Measurements from ENCODE around the gene PPM1G.
"Not testable (repeated sequence)": the region's sequence is repeated elsewhere in the genome, so short reads cannot be mapped to it uniquely, and the experiment has no call there.

The PPM1G gene

DNA sequence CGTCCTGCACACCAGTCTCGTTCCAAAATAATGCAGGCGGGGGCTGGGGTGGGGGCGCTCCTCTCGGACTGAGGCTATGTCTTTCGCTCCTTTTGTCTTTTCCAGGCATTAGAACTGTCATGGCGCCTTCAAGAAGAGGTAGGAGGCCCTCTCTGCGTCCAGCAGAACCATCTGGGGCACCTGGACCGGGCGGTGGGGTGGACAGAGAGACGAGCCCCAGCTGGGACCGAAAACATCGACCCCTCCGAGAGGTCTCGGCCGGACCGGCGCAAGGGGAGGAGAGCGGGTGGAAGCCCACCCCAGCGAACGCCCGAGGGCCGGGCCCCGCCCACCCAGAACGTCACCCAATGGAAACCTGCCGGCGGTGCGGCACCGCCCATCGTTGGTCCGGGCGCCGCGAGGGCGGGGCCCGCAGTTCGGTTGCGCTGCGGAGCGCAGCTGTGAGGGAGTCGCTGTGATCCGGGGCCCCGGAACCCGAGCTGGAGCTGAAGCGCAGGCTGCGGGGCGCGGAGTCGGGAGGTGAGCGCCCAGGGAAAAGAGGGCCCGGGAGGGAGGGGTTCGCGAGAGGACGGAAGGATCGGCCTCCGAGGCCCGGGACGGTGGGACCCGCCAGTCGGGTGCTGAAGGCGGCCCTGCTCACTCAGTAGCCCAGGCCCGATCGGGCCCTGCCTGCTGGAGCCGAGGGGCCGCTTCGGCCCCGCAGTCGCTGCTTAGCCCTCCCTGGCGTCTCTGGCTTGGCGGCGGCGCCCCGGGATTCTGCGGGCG lies 19.0 kb upstream of the PPM1G start, which contains the start of gene NRBP1:
TSS of gene NRBP1 (plus strand) at position 419 of the 765 bp plus-strand sequence. CDS start 4,643 bp downstream, outside the sequence.
- H3K36me3 ChIP-seq (ENCODE audit: control insufficient read depth, insufficient read depth, low read length), result no peaks in the 10 kb centered on the region
- peak within 1 kb of the TSS; percentile 98 for H3K4me3 ChIP-seq (ENCODE audit: low read depth, low read length)
- no peaks in the 10 kb centered on the region for H3K9me3 ChIP-seq (ENCODE audit: control insufficient read depth, low read length)
- H3K4me2 ChIP-seq (ENCODE audit: low read length), result peak within 1 kb of the TSS; percentile 94
- TF ChIP-seq CTCF (IDR thresholded peaks at IDR 0.05), result no peak
- peaks cover 40% of the 10 kb centered on the region for H3K79me2 ChIP-seq
- H2AFZ ChIP-seq, result peak within 1 kb of the TSS; percentile 93
- peak within 1 kb of the TSS; percentile 100 for H3K9ac ChIP-seq
- no peaks in the 10 kb centered on the region for H3K27me3 ChIP-seq (ENCODE audit: control insufficient read depth, insufficient read depth, low read length)
- H3K27ac ChIP-seq, result peak within 1 kb of the TSS; percentile 96
- peaks cover 14% of the 10 kb centered on the region for H3K4me1 ChIP-seq

- no peaks in the 10 kb centered on the region for H3K9me3 ChIP-seq (ENCODE audit: control insufficient read depth, low read length)
- peaks cover 34% of the 10 kb centered on the region for H3K79me2 ChIP-seq
- H3K36me3 ChIP-seq (ENCODE audit: control insufficient read depth, insufficient read depth, low read length), result no peaks in the 10 kb centered on the region
- TF ChIP-seq CTCF (IDR thresholded peaks at IDR 0.05), result no peak
- peak overlapping the region; percentile 93 for H2AFZ ChIP-seq
- H3K27ac ChIP-seq, result peak overlapping the region; percentile 96
- no peak overlapping the region for H3K9ac ChIP-seq
- H3K4me3 ChIP-seq (ENCODE audit: low read depth, low read length), result peak overlapping the region; percentile 98
- peak overlapping the region; percentile 82 for H3K4me2 ChIP-seq (ENCODE audit: low read length)
- no peaks in the 10 kb centered on the region for H3K27me3 ChIP-seq (ENCODE audit: control insufficient read depth, insufficient read depth, low read length)
- peaks cover 14% of the 10 kb centered on the region for H3K4me1 ChIP-seq
Measured at GRCh38 chr2:27427863-27428212, 18.4 kb upstream of the PPM1G start.

GRCh38 chr2:27425039-27425438 lies 15.6 kb upstream of the PPM1G start:
- not testable (repeated sequence) for H3K36me3 ChIP-seq (ENCODE audit: control insufficient read depth, insufficient read depth, low read length)

DNA sequence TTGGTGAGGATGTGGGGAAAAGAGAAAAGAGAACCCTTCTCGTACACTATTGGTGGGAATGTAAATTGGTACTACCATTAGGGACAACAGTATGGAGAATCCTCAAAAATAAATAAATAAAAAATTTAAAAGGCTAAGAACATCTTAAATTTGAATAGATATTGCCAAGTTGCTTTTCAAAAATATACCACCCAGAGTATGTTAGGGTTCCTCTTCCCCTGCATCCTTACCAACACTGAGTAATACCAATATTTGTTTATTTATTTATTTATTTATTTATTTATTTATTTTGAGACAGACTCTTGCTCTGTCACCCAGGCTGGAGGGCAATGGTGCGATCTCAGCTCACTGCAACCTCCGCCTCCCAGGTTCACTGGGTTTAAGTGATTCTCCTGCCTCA lies 13.6 kb upstream of the PPM1G start:
- H3K4me3 ChIP-seq (ENCODE audit: low read depth, low read length), result no peak overlapping the region
- no peaks in the 10 kb centered on the region for H3K27me3 ChIP-seq (ENCODE audit: control insufficient read depth, insufficient read depth, low read length)
- H3K27ac ChIP-seq, result no peak overlapping the region
- H2AFZ ChIP-seq, result no peak overlapping the region
- no peaks in the 10 kb centered on the region for H3K79me2 ChIP-seq
- no peak overlapping the region for H3K4me2 ChIP-seq (ENCODE audit: low read length)
- H3K4me1 ChIP-seq, result no peaks in the 10 kb centered on the region
- H3K9ac ChIP-seq, result no peak overlapping the region
- H3K9me3 ChIP-seq (ENCODE audit: control insufficient read depth, low read length), result no peaks in the 10 kb centered on the region
- H3K36me3 ChIP-seq (ENCODE audit: control insufficient read depth, insufficient read depth, low read length), result no peaks in the 10 kb centered on the region
- no peak for TF ChIP-seq CTCF (IDR thresholded peaks at IDR 0.05)

More at GRCh38 chr2:27425039-27425438, 15.6 kb upstream of the PPM1G start:
- H3K79me2 ChIP-seq, result peaks cover 10% of the 10 kb centered on the region
- H3K4me1 ChIP-seq; H3K27me3 ChIP-seq (ENCODE audit: control insufficient read depth, insufficient read depth, low read length); H3K9me3 ChIP-seq (ENCODE audit: control insufficient read depth, low read length); H3K9ac ChIP-seq; H3K27ac ChIP-seq; H2AFZ ChIP-seq; H3K4me3 ChIP-seq (ENCODE audit: low read depth, low read length); H3K4me2 ChIP-seq (ENCODE audit: low read length): not testable (repeated sequence)

- Histone ChIP-seq H3K79me2 (no peaks in the 10 kb centered on the region), H3K4me3 (ENCODE audit: low read depth, low read length) (no peak overlapping the region), H3K27me3 (ENCODE audit: control insufficient read depth, insufficient read depth, low read length) (no peaks in the 10 kb centered on the region), H3K9ac (no peak overlapping the region), H3K4me1 (no peaks in the 10 kb centered on the region), H3K36me3 (ENCODE audit: control insufficient read depth, insufficient read depth, low read length) (no peaks in the 10 kb centered on the region), H3K4me2 (ENCODE audit: low read length) (no peak overlapping the region), H3K27ac (no peak overlapping the region), H2AFZ (no peak overlapping the region), H3K9me3 (ENCODE audit: control insufficient read depth, low read length) (no peaks in the 10 kb centered on the region)
- no peak for TF ChIP-seq CTCF (IDR thresholded peaks at IDR 0.05)
Measured at GRCh38 chr2:27421660-27422250, 12.4 kb upstream of the PPM1G start.
